SIG-M5 (cell line): ENCODE measurements around the gene PPP1R13L.

Experiments
- DNase-seq: peaks from one replicate; lab custom pipeline; 2025; lab: John Stamatoyannopoulos, UW

The PPP1R13L gene

DNA sequence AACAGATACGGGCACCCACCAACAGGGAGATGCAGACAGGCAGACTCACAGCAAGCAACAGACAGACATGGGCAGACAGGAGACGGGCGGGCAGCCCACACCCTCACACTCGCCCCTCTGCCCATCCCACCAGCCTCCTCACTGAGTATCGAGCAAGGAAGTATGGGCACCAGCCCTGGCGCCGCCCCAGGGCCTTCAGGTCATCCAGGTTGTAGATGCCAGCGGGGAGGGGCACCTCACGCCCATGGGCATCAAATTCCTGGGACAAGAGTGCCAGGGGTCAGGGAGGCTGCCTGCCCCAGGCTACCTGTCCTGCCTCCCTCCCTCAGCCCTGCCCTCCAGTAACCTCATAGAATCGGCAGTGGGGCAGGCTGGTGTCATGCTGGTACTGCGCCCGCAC, 40.2 kb downstream of the PPP1R13L start:
- DNase-seq = no peak

DNA sequence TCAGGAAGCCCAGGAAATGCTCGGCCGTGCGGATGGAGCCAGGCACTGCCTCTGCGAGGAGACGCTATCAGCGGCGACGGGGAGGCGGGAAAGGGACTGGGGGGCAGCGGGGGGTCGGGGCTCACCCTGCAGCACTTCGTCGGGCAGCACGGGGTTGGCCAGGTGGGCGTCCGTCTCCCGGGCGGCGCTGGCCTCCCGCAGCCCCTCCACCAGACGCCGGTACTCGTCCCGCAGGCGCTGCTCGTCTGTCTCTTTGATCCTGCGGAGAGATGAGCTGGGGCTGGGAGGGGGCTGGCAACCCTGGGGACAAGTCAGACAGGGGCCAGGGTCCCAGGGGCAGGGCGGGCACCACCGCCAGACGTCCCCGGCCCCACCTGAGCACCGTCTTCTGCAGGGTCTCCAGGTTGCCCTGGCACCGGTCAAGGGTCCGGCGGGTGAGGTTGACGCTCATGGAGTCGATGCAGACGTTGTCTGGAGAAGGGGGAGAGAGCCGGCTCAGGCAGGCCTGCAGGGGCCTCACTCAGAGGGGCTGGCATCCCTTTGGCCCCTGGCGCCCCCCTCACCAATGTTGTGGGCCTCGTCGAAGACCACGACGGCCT, 40.9 kb downstream of the PPP1R13L start:
- no peak for DNase-seq

GRCh38 chr19:45362291-45362690, 42.6 kb downstream of the PPP1R13L start:
- no peak for DNase-seq

DNA sequence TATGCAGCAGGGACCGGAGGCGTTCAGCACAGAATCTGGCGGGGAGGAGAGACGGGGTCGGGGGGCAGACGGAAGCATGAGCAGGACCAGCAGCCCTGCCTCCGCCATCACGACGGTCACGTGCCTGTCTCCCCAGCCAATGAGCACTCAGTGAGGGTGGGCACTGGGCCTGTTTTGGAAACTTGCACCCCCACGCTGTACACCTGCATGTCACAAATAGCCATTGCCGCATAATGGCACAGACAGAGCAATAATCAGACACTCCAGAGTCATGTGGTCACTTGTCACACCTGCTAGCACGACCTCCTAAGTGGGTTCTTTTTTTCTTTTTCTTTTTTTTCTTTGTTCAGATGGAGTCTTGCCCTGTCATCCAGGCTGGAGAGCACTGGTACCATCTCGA, 43.3 kb downstream of the PPP1R13L start:
- DNase-seq = no peak

DNA sequence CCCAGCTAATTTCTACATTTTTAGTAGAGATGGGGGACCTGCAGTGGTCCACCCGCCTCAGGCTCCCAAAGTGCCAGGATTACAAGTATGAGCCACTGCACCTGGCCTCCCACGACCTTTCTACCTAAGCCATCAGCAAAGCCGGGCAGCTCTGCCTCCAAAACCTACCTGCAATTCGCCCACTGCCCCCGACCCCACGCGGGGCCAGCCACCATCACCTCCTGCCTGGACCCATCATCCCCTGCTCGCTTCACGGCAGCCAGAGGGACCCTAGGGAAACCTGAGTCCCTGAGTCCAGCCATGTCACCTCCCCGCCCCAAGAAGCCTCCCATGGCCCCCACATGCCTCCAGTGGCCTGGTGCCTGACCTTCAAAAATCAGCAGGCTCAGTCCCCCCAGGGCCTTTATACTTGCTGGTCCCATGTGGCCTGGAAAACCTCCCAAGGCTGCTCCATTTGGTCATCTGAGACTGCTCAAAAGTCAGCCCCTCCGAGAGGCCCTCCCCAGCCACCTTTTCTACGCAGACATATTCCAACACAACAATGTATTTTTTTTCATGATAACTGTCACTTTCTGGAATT, 46.6 kb downstream of the PPP1R13L start:
- DNase-seq = no peak

DNA sequence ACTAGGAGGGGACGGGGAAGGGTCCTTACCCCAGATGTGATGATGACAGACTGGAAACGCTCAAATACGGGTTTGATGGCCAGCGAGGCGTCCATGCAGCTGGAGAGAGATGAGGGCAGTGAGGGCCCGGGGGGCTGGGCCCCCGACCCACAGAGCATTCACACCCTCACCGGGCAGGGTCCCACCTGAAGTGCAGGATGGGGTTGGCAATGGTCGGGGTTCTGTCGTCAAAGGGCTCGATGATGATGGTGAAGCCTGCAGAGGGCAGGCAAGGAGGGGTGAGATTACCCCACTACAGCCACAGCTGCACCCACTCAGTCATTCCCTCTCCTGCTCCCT, 47.5 kb downstream of the PPP1R13L start:
- no peak for DNase-seq

- DNase-seq = no peak
Measured at GRCh38 chr19:45356760-45357444, 48.0 kb downstream of the PPP1R13L start.

GRCh38 chr19:45355910-45356309, 49.0 kb downstream of the PPP1R13L start:
- DNase-seq = no peak

GRCh38 chr19:45355402-45355801, 49.5 kb downstream of the PPP1R13L start:
- DNase-seq = no peak

- DNase-seq = no peak
Measured at GRCh38 chr19:45354241-45354842, 50.5 kb downstream of the PPP1R13L start.

DNA sequence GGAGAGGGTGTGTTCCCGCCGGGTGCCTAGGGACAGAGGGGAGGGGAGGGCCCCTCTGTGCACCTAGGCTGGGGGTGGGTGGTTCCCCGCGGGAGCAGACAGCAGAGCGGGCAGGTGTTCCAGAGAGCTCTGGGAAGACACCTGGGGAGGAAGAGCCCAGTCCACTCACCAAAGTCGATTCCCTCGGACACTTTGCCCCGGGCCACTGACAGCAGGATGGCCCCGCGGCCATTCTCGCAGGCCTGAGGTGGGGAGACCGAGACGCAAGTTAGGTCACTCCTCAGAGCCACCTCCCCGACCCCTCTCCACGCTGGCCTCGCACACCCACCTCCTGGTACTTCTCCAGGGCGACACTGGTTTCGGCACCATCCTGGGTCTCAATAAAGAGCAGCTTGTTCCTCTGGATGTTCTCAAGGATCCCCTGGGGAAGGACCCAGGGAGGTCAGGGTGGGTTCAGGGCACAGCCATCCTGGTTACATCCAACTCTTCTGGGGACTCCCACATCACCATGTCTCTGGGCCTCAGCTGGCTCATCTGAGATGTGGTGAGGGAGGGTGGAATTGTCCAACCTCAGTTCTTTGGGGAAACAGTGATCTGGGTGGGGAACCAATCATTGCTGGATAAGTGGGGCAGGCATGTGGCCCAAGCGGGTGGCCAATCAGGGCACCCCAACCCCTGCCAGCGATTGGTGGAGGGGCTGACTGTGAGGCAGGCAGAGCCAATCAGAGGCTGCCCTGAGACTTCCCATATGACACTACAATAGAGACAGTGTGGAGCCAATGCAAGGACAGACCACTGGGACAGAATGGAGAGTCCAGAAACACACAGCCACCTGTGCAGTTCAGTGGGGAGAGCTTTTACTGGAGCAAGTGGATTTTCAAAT, 51.7 kb downstream of the PPP1R13L start:
- no peak for DNase-seq

GRCh38 chr19:45352471-45352870, 52.4 kb downstream of the PPP1R13L start:
- DNase-seq = no peak

GRCh38 chr19:45352062-45352461, 52.8 kb downstream of the PPP1R13L start:
- DNase-seq = no peak

DNA sequence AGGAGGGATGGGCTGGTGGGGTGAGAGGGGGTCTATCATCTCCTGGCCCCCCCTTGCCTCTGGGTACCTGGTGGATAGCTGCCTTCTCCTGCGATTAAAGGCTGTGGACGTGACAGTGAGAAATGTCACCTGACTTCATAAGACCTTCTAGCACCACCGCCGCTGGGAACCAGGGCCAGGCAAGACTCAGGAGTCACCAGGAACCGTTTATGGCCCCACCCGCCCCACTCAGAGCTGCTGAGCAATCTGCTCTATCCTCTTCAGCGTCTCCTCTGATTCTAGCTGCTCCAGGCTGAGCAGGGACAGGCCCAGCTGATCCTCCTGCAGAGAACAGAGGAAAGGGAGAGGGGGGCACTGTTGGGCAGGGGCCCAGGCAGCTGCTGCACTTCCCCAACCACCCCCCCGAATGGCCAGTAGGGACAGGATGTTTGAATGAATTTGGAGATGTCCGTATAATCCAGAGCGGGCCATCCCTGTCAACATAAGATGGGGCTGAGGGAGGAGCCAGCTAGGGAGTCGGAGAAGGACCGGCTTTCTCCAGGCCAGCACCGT, 53.4 kb downstream of the PPP1R13L start:
- DNase-seq = no peak

DNA sequence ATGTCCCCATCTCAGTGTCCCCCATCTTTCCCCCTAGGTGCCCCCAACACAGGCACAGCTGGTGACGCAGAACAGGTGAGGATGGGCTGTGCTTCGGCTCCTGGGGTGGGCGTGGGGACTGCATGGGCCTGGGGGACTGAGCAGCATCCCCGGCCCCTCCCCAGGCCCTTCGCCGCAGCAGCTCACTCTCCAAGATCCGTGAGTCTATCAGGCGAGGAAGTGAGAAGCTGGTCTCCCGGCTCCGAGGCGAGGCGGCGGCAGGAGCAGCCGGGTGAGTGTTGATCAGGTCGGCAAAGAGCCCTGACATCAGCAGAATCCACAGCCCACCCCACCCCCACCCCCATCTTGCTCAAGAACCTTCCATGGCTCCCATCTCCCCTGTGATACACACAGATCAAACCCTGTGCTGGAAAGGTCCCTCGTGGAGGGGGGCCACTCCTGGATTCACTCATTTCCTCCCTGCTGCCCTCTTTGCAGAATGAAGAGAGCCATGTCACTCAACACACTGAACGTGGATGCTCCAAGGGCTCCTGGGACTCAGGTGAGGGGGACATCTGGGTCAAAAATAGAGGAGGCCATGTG, 54.3 kb downstream of the PPP1R13L start:
- DNase-seq = no peak

- no peak for DNase-seq
Measured at GRCh38 chr19:45349430-45349941, 55.4 kb downstream of the PPP1R13L start.

DNA sequence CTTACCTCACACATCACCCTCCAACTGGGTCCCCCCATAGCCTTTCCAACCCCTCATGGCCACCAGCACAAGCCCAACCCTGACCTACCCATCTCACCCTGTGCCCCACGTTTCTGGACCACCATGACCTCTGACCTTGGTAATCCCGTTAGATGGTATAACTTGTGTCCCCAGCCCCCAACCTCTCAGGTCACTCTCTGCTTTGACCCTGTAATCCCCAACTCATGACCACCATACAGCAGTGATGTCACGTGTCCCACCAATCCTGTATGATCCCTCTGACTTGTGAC, 55.8 kb downstream of the PPP1R13L start:
- no peak for DNase-seq

- DNase-seq = no peak
Measured at GRCh38 chr19:45348367-45349125, 56.3 kb downstream of the PPP1R13L start.

DNA sequence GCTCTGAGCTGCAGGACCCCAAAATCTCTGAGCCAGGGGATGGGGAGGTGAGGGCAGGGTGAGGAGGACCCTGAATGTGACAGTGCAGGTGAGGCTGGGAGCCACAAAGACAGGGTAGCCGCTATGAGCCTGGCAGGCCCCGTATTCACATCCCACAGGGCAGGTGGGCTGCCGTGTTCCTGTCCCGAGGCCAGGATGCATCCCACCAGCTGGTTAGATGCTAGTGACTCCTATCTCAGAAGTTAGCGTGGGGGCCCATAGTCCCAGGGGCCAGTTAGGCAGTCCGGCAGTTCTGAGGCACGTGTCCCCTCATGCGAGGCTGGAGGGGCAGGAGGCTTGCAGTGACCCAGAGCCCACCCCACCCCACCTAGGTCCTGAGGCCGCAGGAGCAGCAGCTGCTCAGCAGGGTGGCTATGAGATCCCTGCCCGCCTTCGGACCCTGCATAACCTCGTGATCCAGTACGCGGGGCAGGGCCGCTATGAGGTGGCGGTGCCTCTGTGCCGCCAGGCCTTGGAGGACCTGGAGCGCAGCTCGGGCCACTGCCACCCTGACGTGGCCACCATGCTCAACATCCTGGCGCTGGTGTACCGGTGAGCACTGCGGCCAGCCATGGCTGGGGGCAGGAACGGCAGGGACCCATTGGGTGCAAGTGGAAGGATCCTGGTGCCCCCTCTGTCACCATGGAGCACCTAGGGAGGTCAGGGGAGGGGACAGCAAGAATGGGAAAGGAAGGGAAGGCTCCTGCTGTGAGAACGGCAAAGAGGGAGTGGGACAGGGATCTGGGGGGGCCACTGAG, 57.1 kb downstream of the PPP1R13L start:
- DNase-seq = no peak

GRCh38 chr19:45346449-45346848, 58.4 kb downstream of the PPP1R13L start:
- DNase-seq = no peak
